ENCODE measurements around the gene C1orf52.

Gene C1orf52

DNA sequence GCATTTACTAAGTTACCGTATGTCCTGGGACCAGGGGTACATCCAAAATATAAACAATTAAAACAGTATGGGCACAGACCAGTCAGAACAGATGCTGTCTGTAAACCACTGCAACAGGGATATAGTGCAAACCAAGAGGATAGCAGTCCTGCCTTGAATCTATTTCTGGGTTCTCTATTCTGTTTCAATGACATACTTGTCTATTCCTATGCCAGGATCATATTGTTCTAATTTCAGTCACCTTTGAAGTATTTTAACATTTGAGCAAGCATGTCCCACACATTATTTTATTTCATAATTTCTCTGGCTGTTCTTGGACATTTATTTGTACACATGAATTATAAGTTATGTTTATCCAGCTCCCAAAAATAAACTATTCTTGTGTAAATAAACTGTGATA is 30.5 kb downstream of the C1orf52 start:
- peaks cover 22% of the 10 kb centered on the region for H3K4me1 ChIP-seq (ENCODE audit: insufficient read depth, low read length)
- H3K4me3 ChIP-seq (ENCODE audit: low read length), result no peak overlapping the region
- no peak overlapping the region for H3K9ac ChIP-seq (ENCODE audit: low read depth, low read length)
- no peaks in the 10 kb centered on the region for H3K9me3 ChIP-seq (ENCODE audit: insufficient read depth, low read depth, low read length)
- no peaks in the 10 kb centered on the region for H3K36me3 ChIP-seq (ENCODE audit: insufficient read depth, low read length)
- WGBS, result 98% methylated on average over 1 of the region's 1 CpG
- no peaks in the 10 kb centered on the region for H3K27me3 ChIP-seq (ENCODE audit: insufficient read depth, low read length)
- no peak overlapping the region for H3K27ac ChIP-seq (ENCODE audit: low read depth, low read length)

DNA sequence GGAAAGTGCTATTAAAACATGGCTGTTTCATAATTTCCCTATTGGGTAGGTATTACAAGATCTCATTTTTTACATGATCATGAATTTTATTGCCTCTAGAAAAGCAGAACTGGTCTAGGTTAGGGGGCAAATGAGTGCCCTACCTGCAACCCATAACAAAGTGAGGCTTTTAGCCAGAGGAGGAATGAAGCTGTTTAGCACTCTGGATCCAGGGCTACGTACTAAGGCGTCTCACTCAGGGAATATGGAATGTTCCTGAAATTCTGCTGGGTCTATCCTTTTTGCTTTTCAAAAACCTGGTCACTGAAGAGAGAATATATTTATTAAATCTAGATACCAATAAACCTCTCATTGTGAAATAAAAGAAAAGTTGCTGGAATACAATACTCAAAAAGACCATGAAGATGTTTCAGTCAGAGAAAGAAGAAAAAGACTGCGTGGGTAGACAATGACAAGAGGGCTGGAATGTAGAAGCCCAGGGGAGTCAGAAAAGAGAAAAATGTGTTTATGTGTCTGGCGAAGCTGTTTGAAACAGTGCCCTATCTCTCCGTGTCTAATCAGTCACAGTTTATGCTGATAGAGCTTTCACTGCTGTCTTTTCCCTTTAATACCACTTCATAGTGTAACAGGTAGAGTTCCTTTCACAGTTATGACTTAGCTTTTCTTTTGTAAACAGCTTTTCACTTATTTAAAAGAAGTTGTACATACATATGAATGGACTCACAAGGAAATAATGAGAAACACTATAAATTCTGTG is 33.7 kb downstream of the C1orf52 start:
- Histone ChIP-seq H3K4me1 (ENCODE audit: insufficient read depth, low read length) (peaks cover 25% of the 10 kb centered on the region), H3K4me3 (ENCODE audit: low read length) (peak overlapping the region; percentile 24; the same call in 1 of the 2 replicates)

DNA sequence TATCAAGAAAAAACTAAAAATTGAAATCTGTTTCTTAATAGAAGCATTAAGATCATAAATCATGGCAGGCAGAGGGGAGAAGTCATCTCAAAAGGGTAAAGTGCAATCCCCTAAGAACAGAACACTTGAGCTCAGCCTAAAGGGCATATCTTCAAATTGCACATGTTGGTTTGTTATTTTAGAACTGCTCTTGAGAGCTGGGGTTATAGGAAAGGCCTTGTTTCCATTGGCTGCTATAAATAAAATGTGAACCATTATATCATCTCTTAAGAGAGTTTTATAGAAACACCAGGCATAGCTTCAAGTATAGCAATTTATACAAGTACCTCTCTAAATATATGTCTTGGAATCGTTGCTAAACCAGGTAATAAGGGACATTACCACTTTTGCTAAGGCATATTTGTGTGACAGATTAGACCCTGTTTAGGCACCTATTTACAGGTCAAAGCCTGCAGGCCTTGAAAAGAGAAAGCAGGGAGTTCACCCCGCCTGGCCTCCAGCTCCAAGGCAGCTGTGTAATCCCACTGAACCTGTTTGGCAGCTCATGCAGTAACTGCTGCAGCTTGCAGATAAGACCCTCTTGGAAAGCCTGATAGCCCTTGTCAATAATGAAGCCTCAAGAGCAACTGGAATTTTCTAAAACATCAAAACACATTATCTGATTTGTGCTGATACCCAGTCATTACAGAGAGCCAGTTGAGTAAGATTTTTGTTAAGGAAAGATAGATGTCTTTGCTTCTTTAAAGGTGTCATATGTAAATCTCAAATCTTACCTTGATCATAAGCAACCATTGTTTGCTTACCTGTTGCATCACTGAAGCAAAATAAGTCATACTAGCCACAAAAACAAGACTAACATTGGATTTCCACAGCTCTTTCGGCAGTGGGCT is 34.5 kb downstream of the C1orf52 start:
- no peaks in the 10 kb centered on the region for H3K9me3 ChIP-seq (ENCODE audit: insufficient read depth, low read depth, low read length)
- H3K36me3 ChIP-seq (ENCODE audit: insufficient read depth, low read length), result no peaks in the 10 kb centered on the region
- H3K27ac ChIP-seq (ENCODE audit: low read depth, low read length), result peak overlapping the region; percentile 46
- H3K27me3 ChIP-seq (ENCODE audit: insufficient read depth, low read length), result no peaks in the 10 kb centered on the region
- H3K9ac ChIP-seq (ENCODE audit: low read depth, low read length), result peak overlapping the region; percentile 21
- 68% methylated on average over 3 of the region's 3 CpGs for WGBS
- H3K4me1 ChIP-seq (ENCODE audit: insufficient read depth, low read length), result peaks cover 32% of the 10 kb centered on the region
- H3K4me3 ChIP-seq (ENCODE audit: low read length), result peak overlapping the region; percentile 24

More for the DNA sequence above, 33.7 kb downstream of the C1orf52 start:
- H3K36me3 ChIP-seq (ENCODE audit: insufficient read depth, low read length), result no peaks in the 10 kb centered on the region
- peak overlapping the region; percentile 21 for H3K9ac ChIP-seq (ENCODE audit: low read depth, low read length)
- peak overlapping the region; percentile 46 for H3K27ac ChIP-seq (ENCODE audit: low read depth, low read length)
- H3K9me3 ChIP-seq (ENCODE audit: insufficient read depth, low read depth, low read length), result no peaks in the 10 kb centered on the region
- H3K27me3 ChIP-seq (ENCODE audit: insufficient read depth, low read length), result no peaks in the 10 kb centered on the region
- WGBS, result 74% methylated on average over 5 of the region's 5 CpGs

DNA sequence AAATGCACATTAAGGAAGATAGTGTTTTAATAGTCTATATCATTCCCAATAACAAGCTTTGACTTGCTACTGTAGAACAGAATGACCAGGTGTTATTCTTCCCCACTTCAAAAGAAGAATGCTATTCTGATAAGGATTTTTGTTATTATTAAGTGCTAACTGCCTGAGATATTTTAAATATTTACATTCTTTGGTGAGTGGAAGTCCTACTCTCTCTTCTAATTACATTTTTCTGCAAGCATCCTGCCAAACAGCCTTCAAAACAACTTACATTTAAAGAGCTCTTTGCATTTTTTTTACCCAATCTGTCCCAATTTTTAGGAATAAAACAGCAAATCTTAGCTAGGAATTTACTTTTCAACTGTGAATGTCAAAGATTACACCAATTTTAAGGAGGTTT is 35.2 kb downstream of the C1orf52 start:
- no peaks in the 10 kb centered on the region for H3K27me3 ChIP-seq (ENCODE audit: insufficient read depth, low read length)

DNA sequence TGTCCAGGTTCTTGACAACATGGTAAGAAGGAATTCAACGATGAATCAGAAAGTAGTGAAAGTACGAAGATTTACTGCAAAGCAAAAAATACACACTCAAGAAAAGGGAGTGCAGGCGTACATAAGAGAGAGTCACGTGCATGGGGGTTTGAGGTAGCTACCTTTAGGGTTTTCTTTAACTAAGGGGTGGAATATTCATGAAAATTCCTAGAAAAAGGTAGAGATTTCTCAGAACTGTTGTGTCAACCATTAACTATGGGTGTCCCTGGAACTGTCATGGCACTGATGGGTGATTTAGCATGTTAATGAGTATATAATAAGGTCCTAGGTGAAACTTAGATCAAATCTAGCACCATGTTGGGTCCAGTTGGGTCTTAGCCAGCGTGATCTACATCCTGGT is 36.1 kb downstream of the C1orf52 start:
- no peaks in the 10 kb centered on the region for H3K27me3 ChIP-seq (ENCODE audit: insufficient read depth, low read length)
- WGBS, result 84% methylated on average over 5 of the region's 5 CpGs
- no peak overlapping the region for H3K9ac ChIP-seq (ENCODE audit: low read depth, low read length)
- no peak overlapping the region for H3K27ac ChIP-seq (ENCODE audit: low read depth, low read length)
- no peaks in the 10 kb centered on the region for H3K36me3 ChIP-seq (ENCODE audit: insufficient read depth, low read length)
- peaks cover 34% of the 10 kb centered on the region for H3K4me1 ChIP-seq (ENCODE audit: insufficient read depth, low read length)
- no peaks in the 10 kb centered on the region for H3K9me3 ChIP-seq (ENCODE audit: insufficient read depth, low read depth, low read length)
- H3K4me3 ChIP-seq (ENCODE audit: low read length), result no peak overlapping the region

More for the DNA sequence above, 35.2 kb downstream of the C1orf52 start:
- Histone ChIP-seq H3K9me3 (ENCODE audit: insufficient read depth, low read depth, low read length) (no peaks in the 10 kb centered on the region), H3K9ac (ENCODE audit: low read depth, low read length) (no peak overlapping the region), H3K4me3 (ENCODE audit: low read length) (no peak overlapping the region), H3K27ac (ENCODE audit: low read depth, low read length) (no peak overlapping the region), H3K36me3 (ENCODE audit: insufficient read depth, low read length) (no peaks in the 10 kb centered on the region), H3K4me1 (ENCODE audit: insufficient read depth, low read length) (peaks cover 34% of the 10 kb centered on the region)

DNA sequence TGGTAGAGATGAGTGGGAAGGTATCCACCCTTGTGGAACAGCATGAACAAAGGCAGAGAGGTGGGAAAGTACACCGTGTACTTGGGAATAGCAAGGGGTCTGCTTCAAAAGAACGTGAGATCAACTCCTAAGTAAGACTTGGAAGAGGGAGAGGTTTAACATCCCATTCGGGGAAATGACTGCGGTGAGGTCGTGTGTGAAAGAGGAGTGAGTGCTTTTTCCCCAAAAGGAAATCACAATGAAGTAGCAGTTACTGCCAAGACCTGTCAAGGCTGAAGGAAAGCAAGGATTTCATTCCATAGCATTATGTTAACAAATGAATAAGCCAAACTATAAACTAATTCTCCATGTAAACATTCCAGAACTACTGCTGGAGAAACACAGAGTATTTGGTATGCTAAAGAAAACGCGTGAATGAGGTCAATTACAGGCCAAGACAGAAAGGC is 38.7 kb downstream of the C1orf52 start:
- Histone ChIP-seq H3K9ac (ENCODE audit: low read depth, low read length) (no peak overlapping the region), H3K4me3 (ENCODE audit: low read length) (no peak overlapping the region)
- 65% methylated on average over 7 of the region's 7 CpGs for WGBS

DNA sequence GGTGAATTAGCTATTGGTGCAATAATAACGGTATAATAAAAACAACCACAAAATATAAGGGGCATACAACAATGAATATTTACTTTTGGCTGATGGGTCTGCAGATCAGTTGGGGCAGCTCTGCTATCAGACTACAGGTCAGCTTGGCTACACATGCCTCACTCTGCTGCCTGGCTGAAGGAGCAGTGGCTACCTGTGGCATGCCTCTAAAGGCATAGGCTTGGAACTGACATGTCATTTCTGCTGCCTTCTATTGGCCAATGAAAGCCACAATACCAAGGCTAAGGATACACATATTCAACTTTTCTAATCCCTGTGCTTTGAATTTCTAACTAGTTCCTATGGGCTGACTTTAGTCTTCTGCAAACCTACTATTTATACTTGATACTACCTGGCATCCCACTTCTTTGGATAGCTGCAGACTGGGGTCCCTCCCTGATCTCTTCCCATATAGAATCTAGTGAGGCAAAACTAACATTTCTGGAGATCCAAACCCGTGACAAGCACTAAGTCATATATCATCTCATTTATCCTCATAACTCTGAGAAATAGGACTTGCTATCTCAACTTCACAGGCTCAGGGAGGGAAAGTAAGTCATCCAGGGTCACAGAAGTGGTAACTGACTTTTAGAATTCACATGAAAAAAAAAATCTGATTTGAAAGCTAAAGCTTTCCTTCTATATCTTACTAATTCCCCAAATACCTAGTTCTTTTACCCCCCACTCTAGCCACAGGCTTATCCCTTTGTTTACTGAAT is 39.4 kb downstream of the C1orf52 start:
- Histone ChIP-seq H3K36me3 (ENCODE audit: insufficient read depth, low read length) (no peaks in the 10 kb centered on the region), H3K9me3 (ENCODE audit: insufficient read depth, low read depth, low read length) (no peaks in the 10 kb centered on the region), H3K27me3 (ENCODE audit: insufficient read depth, low read length) (no peaks in the 10 kb centered on the region), H3K27ac (ENCODE audit: low read depth, low read length) (no peak overlapping the region), H3K9ac (ENCODE audit: low read depth, low read length) (no peak overlapping the region), H3K4me1 (ENCODE audit: insufficient read depth, low read length) (peaks cover 21% of the 10 kb centered on the region), H3K4me3 (ENCODE audit: low read length) (no peak overlapping the region)
- 87% methylated on average over 1 of the region's 2 CpGs for WGBS

More for the DNA sequence above, 38.7 kb downstream of the C1orf52 start:
- Histone ChIP-seq H3K27ac (ENCODE audit: low read depth, low read length) (no peak overlapping the region), H3K9me3 (ENCODE audit: insufficient read depth, low read depth, low read length) (no peaks in the 10 kb centered on the region), H3K36me3 (ENCODE audit: insufficient read depth, low read length) (no peaks in the 10 kb centered on the region), H3K27me3 (ENCODE audit: insufficient read depth, low read length) (no peaks in the 10 kb centered on the region), H3K4me1 (ENCODE audit: insufficient read depth, low read length) (peaks cover 27% of the 10 kb centered on the region)

DNA sequence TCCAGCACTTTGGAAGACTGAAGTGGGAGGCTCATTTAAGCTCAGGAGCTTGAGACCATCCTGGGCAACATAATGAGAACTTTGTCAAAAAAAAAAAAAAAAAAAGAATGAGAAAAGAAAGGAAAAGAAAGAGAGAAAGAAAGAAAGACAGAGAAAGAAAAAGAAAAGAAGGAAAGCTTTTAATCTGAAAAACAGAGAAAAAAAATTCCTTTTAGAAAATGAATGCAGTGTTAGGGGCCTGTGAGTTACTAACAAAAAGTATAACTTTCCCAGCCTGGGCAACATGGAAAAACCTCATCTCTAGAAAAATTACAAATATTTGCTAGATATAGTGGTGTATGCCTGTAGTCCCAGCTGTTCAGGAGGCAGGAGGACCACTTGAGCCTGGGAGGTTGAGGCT is 42.8 kb downstream of the C1orf52 start:
- Histone ChIP-seq H3K4me3 (ENCODE audit: low read length) (no peak overlapping the region), H3K27me3 (ENCODE audit: insufficient read depth, low read length) (no peaks in the 10 kb centered on the region), H3K9me3 (ENCODE audit: insufficient read depth, low read depth, low read length) (no peaks in the 10 kb centered on the region), H3K9ac (ENCODE audit: low read depth, low read length) (no peak overlapping the region), H3K4me1 (ENCODE audit: insufficient read depth, low read length) (peaks cover 13% of the 10 kb centered on the region), H3K36me3 (ENCODE audit: insufficient read depth, low read length) (no peaks in the 10 kb centered on the region), H3K27ac (ENCODE audit: low read depth, low read length) (no peak overlapping the region)

DNA sequence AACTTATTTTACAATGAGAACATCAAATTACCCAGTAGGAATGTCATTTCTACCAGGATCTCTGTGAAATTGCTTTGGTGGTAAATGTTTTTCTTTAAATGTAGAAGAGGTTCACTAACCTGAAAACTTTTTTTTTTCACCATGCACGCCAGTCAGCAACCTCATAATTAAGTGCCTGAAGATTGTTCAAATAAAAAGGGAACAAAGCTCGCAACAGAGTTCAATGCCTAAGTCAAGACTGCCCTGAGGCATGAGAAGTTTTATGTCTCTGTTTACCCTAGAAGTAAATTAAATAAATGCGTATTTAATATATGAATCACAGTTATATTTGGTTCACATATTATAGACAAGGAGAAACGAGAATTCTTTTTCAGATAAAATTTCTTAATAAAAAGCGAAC is 44.8 kb downstream of the C1orf52 start:
- 95% methylated on average over 3 of the region's 5 CpGs for WGBS
- Histone ChIP-seq H3K9ac (ENCODE audit: low read depth, low read length) (no peak overlapping the region), H3K27me3 (ENCODE audit: insufficient read depth, low read length) (no peaks in the 10 kb centered on the region), H3K27ac (ENCODE audit: low read depth, low read length) (no peak overlapping the region), H3K4me1 (ENCODE audit: insufficient read depth, low read length) (0 out of 2 replicates have a peak, but pooled peaks cover 3% of the 10 kb centered on the region), H3K36me3 (ENCODE audit: insufficient read depth, low read length) (no peaks in the 10 kb centered on the region), H3K4me3 (ENCODE audit: low read length) (no peak overlapping the region), H3K9me3 (ENCODE audit: insufficient read depth, low read depth, low read length) (no peaks in the 10 kb centered on the region)

DNA sequence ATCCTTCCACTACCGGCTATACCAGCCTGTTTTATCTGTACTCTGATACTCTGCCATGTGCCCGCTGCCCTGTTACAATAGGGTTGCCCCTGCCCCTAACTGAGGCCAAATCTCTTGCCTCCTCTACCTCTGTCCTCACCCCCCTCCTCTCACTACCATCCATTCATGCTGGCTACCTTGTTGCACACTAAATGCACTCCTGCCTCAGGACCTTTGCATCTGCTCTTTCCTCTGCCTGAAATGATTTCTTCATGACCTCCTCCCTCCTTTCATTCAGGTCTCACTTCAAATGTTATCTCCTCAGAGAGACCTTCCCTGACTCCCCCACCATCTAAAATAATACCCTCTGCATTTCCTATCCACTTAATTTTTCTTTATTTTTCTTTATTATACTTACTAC is 51.0 kb downstream of the C1orf52 start:
- no peak overlapping the region for H3K9ac ChIP-seq (ENCODE audit: low read depth, low read length)
- H3K27me3 ChIP-seq (ENCODE audit: insufficient read depth, low read length), result no peaks in the 10 kb centered on the region
- H3K4me3 ChIP-seq (ENCODE audit: low read length), result no peak overlapping the region
- H3K27ac ChIP-seq (ENCODE audit: low read depth, low read length), result no peak overlapping the region
- H3K9me3 ChIP-seq (ENCODE audit: insufficient read depth, low read depth, low read length), result no peaks in the 10 kb centered on the region
- peaks cover 12% of the 10 kb centered on the region for H3K4me1 ChIP-seq (ENCODE audit: insufficient read depth, low read length)
- no peaks in the 10 kb centered on the region for H3K36me3 ChIP-seq (ENCODE audit: insufficient read depth, low read length)
- 94% methylated on average over 2 of the region's 2 CpGs for WGBS
